HL-60 (cell line): ENCODE data around the gene DYNC1LI1.

ENCODE experiments used
- DNase-seq, 2 experiments: peaks; one replicate each; pipeline ENCODE4 v3.0.0-alpha.2; 2010 to 2020; ENCODE audit warnings: low read depth in 1 of 2, low spot score in 1 of 2
- H3K27ac ChIP-seq: fragments of 250-450 bp; sonication (Bioruptor Pico); replicated peaks from 2 replicates; pipeline ENCODE4 v1.5.1; 2020; ENCODE audit warnings: mild to moderate bottlenecking, moderate library complexity
- H3K27me3 ChIP-seq: fragments of 250-450 bp; sonication (Bioruptor Pico); 2 replicates; pipeline ENCODE4 v1.5.1; 2021; ENCODE audit warnings: mild to moderate bottlenecking, moderate library complexity; ENCODE audit not compliant: insufficient read depth, poor library complexity, severe bottlenecking
- H3K4me3 ChIP-seq: replicated peaks from 2 replicates; pipeline ENCODE4 v1.5.1; 2011; ENCODE audit warnings: mild to moderate bottlenecking, control low read depth, low read length; ENCODE audit not compliant: insufficient read depth
- GABPA ChIP-seq: IDR thresholded peaks from 2 replicates; pipeline ENCODE4 v1.6.1; 2012; ENCODE audit warnings: low read depth
- POLR2AphosphoS5 ChIP-seq: IDR thresholded peaks from 2 replicates; pipeline ENCODE4 v1.6.1; 2012; ENCODE audit warnings: low read depth
- SPI1 ChIP-seq: IDR thresholded peaks from 2 replicates; pipeline ENCODE4 v1.6.1; 2012; ENCODE audit warnings: low read depth, mild to moderate bottlenecking, borderline replicate concordance
- TF ChIP-seq, protein P1 (sequence below): IDR thresholded peaks from 2 replicates; pipeline ENCODE4 v1.6.1; 2012; ENCODE audit warnings: low read depth; ENCODE audit not compliant: insufficient replicate concordance
- TF ChIP-seq, protein P2 (sequence below): IDR thresholded peaks from one replicate; pipeline ENCODE4 v1.5.1; 2011; ENCODE audit warnings: low read length, control low read depth, inconsistent platforms; ENCODE audit not compliant: insufficient read depth

Gene DYNC1LI1

DNA sequence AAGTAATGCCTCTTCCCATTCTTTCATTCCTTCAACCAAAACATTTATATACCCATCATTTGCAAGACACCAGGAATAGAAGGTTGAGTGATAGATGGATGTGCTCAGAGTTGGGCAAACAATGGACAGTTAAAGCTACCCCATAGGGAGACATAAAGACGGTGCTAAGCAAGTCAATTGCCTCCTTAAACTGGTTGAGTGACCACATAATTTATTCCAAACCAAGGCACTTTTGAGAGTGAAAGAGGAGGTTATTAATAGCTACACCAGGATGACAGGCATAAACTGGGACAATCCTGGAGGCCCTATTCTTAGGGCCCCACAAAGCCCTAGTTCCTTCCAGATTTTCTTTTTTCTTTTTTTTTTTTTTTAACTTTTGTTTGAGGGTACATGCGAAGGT is 21.4 kb upstream of the DYNC1LI1 start:
- TF ChIP-seq, protein P1, sequence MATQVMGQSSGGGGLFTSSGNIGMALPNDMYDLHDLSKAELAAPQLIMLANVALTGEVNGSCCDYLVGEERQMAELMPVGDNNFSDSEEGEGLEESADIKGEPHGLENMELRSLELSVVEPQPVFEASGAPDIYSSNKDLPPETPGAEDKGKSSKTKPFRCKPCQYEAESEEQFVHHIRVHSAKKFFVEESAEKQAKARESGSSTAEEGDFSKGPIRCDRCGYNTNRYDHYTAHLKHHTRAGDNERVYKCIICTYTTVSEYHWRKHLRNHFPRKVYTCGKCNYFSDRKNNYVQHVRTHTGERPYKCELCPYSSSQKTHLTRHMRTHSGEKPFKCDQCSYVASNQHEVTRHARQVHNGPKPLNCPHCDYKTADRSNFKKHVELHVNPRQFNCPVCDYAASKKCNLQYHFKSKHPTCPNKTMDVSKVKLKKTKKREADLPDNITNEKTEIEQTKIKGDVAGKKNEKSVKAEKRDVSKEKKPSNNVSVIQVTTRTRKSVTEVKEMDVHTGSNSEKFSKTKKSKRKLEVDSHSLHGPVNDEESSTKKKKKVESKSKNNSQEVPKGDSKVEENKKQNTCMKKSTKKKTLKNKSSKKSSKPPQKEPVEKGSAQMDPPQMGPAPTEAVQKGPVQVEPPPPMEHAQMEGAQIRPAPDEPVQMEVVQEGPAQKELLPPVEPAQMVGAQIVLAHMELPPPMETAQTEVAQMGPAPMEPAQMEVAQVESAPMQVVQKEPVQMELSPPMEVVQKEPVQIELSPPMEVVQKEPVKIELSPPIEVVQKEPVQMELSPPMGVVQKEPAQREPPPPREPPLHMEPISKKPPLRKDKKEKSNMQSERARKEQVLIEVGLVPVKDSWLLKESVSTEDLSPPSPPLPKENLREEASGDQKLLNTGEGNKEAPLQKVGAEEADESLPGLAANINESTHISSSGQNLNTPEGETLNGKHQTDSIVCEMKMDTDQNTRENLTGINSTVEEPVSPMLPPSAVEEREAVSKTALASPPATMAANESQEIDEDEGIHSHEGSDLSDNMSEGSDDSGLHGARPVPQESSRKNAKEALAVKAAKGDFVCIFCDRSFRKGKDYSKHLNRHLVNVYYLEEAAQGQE, result no peak
- no peak for TF ChIP-seq POLR2AphosphoS5
- TF ChIP-seq, protein P2, sequence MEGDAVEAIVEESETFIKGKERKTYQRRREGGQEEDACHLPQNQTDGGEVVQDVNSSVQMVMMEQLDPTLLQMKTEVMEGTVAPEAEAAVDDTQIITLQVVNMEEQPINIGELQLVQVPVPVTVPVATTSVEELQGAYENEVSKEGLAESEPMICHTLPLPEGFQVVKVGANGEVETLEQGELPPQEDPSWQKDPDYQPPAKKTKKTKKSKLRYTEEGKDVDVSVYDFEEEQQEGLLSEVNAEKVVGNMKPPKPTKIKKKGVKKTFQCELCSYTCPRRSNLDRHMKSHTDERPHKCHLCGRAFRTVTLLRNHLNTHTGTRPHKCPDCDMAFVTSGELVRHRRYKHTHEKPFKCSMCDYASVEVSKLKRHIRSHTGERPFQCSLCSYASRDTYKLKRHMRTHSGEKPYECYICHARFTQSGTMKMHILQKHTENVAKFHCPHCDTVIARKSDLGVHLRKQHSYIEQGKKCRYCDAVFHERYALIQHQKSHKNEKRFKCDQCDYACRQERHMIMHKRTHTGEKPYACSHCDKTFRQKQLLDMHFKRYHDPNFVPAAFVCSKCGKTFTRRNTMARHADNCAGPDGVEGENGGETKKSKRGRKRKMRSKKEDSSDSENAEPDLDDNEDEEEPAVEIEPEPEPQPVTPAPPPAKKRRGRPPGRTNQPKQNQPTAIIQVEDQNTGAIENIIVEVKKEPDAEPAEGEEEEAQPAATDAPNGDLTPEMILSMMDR, result no peak
- no peak for TF ChIP-seq SPI1
- TF ChIP-seq GABPA, result no peak
- no peak for DNase-seq
- Histone ChIP-seq H3K27me3 (no peaks in the 10 kb centered on the region), H3K27ac (no peak overlapping the region), H3K4me3 (no peak overlapping the region)

DNA sequence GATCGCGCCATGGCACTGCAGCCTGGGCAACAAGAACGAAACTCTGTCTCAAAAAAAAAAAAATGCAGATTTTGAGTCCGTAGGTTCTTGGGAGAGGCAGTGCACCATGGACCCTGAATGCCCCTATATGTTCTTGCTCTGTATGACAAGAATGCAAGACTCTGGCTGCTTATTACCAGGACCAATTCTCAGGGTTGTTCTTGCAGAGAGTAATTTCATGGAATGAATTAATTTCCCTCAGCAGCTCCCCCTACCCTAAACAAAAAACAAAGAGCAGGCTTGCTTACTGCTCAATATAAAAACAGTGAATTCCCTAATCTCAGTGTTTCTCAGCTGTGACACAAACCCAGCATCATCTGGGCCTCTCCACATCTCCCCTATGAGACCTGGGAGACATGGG is 20.5 kb upstream of the DYNC1LI1 start:
- H3K27ac ChIP-seq, result no peak overlapping the region
- TF ChIP-seq POLR2AphosphoS5 (no peak), GABPA (no peak), SPI1 (no peak)
- TF ChIP-seq, protein P1, result no peak
- TF ChIP-seq, protein P2, result no peak
- H3K27me3 ChIP-seq, result no peaks in the 10 kb centered on the region
- no peak for DNase-seq
- no peak overlapping the region for H3K4me3 ChIP-seq

DNA sequence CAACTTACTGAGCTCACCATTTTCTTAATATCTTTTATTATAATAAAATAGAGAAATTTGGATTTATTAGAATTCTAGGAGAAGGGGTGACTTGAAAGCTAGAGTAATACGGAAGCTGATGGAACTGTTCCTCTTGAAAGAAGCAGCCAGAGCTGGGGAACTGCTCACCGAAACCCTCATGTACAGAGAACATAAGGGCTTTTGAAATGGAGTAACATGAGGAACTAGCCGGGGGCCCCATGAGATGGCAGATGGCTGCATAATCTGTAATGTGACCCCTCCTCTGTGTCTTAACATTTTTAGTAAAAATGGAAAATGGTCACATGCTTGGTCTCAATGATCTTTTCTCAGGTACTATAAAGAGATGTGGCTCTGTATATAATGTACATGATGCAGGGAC is 15.7 kb upstream of the DYNC1LI1 start:
- TF ChIP-seq POLR2AphosphoS5 (no peak), GABPA (no peak), SPI1 (no peak)
- TF ChIP-seq, protein P1, result no peak
- TF ChIP-seq, protein P2, result no peak
- peak in 1 of 2 experiments; percentile 69 for DNase-seq
- H3K27ac ChIP-seq, result peak overlapping the region; percentile 32
- no peaks in the 10 kb centered on the region for H3K27me3 ChIP-seq
- no peak overlapping the region for H3K4me3 ChIP-seq
